Activated CD4-positive, alpha-beta T cell treated with anti-CD3 and anti-CD28 coated beads for 36 hours (primary cell): ENCODE data around the gene TTN. TPM values are rescaled to one million over a fixed set of nuclear protein-coding genes. Genes with fewer than 3 reads are reported as not detected.

Experiments
- ATAC-seq: fragments of 200-7000 bp; cut with Tn5 transposase; one replicate; pipeline ENCODE4 v1.10.0; 2021; ENCODE audit warnings: mild to moderate bottlenecking, moderate library complexity
- CTCF ChIA-PET: fragments of 350-600 bp; sonication (Branson Sonifier 250); formaldehyde crosslinking; loops from one replicate; lab custom pipeline; 2021; ENCODE audit warnings: antibody characterized with exemption; lab: Charles Lee
- POLR2A ChIA-PET: fragments of 350-600 bp; sonication (Branson Sonifier 250); formaldehyde crosslinking; loops from one replicate; lab custom pipeline; 2021; ENCODE audit warnings: antibody characterized with exemption, inconsistent platforms; lab: Charles Lee
- DNase-seq: peaks from one replicate; pipeline ENCODE4 v3.0.0-alpha.2; 2020
- H3K27ac Mint-ChIP-seq: one replicate; pipeline ENCODE4 v1.8.0; 2021; ENCODE audit warnings: mixed read lengths
- H3K27me3 Mint-ChIP-seq: one replicate; pipeline ENCODE4 v1.8.0; 2021; ENCODE audit warnings: mixed read lengths
- H3K36me3 Mint-ChIP-seq: one replicate; pipeline ENCODE4 v1.8.0; 2021; ENCODE audit warnings: low read depth, mixed read lengths
- H3K4me1 Mint-ChIP-seq: one replicate; pipeline ENCODE4 v1.8.0; 2021; ENCODE audit warnings: mixed read lengths
- H3K4me3 Mint-ChIP-seq: one replicate; pipeline ENCODE4 v1.8.0; 2021; ENCODE audit warnings: mild to moderate bottlenecking, moderate library complexity, mixed read lengths
- H3K9me3 Mint-ChIP-seq: one replicate; pipeline ENCODE4 v1.8.0; 2021; ENCODE audit warnings: low read depth, mixed read lengths
- intact Hi-C, 2 experiments: fragments of 100-400 bp; cut with DNase I in 1 of 2; cut with micrococcal nuclease in 1 of 2; formaldehyde crosslinking; loops; one replicate each; pipeline versions ENCODE4 v1.14.2 to v1.15.1; 2022 to 2024; cut with DNase I, micrococcal nuclease
- total RNA-seq, 2 experiments: library from RNA; stranded (reverse); gene quantifications; one replicate each; pipeline ENCODE4 v1.2.3, GENCODE V29; 2021

The TTN gene
- total RNA-seq, 2 experiments from 2014 or later = 1.6 to 3.1 TPM

- CTCF ChIA-PET = interaction anchor here (1.1 to 1.8 kb wide), 3 partner anchors 9 to 66 kb away, joined by 3 to 6 read pairs (median 5); no protein-coding TSS in a partner anchor
- Mint-ChIP-seq H3K27me3 (no peaks in the 10 kb centered on the region), H3K36me3 (peaks cover under 1% of the 10 kb centered on the region), H3K4me3 (no peak overlapping the region), H3K27ac (no peak overlapping the region), H3K4me1 (no peaks in the 10 kb centered on the region), H3K9me3 (no peaks in the 10 kb centered on the region)
- POLR2A ChIA-PET = interaction anchor here (0.5 kb wide), 1 partner anchor 207 kb away, joined by 3 read pairs; no protein-coding TSS in a partner anchor
- intact Hi-C loops = no loop called here
- ATAC-seq = no peak
- no peak for DNase-seq
Measured at GRCh38 chr2:178811045-178811444, 3.8 kb upstream of the TTN start.

GRCh38 chr2:178810422-178810821, 3.2 kb upstream of the TTN start:
- DNase-seq (no peak), ATAC-seq (no peak)
- H3K9me3 Mint-ChIP-seq = no peaks in the 10 kb centered on the region
- H3K4me3 Mint-ChIP-seq = no peak overlapping the region
- intact Hi-C loops = no loop called here
- H3K27ac Mint-ChIP-seq = no peak overlapping the region
- H3K27me3 Mint-ChIP-seq = no peaks in the 10 kb centered on the region
- ChIA-PET CTCF (no interaction called here), POLR2A (no interaction called here)
- no peaks in the 10 kb centered on the region for H3K4me1 Mint-ChIP-seq
- H3K36me3 Mint-ChIP-seq = no peaks in the 10 kb centered on the region

GRCh38 chr2:178806543-178806942, 680 bp downstream of the TTN start:
- Mint-ChIP-seq H3K9me3 (no peaks in the 10 kb centered on the region), H3K4me1 (no peaks in the 10 kb centered on the region), H3K4me3 (no peak overlapping the region), H3K27me3 (no peaks in the 10 kb centered on the region), H3K27ac (no peak overlapping the region), H3K36me3 (no peaks in the 10 kb centered on the region)
- ChIA-PET POLR2A (no interaction called here), CTCF (interaction anchor here (0.9 to 1.5 kb wide), 6 partner anchors 10 to 225 kb away, joined by 3 to 5 read pairs (median 3); no protein-coding TSS in a partner anchor)
- DNase-seq (no peak), ATAC-seq (no peak)
- intact Hi-C loops = no loop called here

- ChIA-PET CTCF (interaction anchor here (0.7 to 1.7 kb wide), 4 partner anchors 9 to 294 kb away, joined by 3 to 9 read pairs (median 4); no protein-coding TSS in a partner anchor), POLR2A (no interaction called here)
- ATAC-seq (no peak), DNase-seq (no peak)
- no peaks in the 10 kb centered on the region for H3K27me3 Mint-ChIP-seq
- H3K36me3 Mint-ChIP-seq = peaks cover under 1% of the 10 kb centered on the region
- intact Hi-C loops = no loop called here
- no peak overlapping the region for H3K4me3 Mint-ChIP-seq
- H3K4me1 Mint-ChIP-seq = no peaks in the 10 kb centered on the region
- H3K27ac Mint-ChIP-seq = no peak overlapping the region
- H3K9me3 Mint-ChIP-seq = no peaks in the 10 kb centered on the region
Measured at GRCh38 chr2:178805457-178805856, 1.8 kb downstream of the TTN start.

- ATAC-seq (peak; percentile 47), DNase-seq (no peak)
- Mint-ChIP-seq H3K4me3 (no peak overlapping the region), H3K27me3 (no peaks in the 10 kb centered on the region), H3K9me3 (no peaks in the 10 kb centered on the region), H3K4me1 (no peaks in the 10 kb centered on the region), H3K36me3 (peaks cover 5% of the 10 kb centered on the region), H3K27ac (no peak overlapping the region)
- intact Hi-C loops = no loop called here
- ChIA-PET POLR2A (no interaction called here), CTCF (interaction anchor here (0.7 to 1.7 kb wide), 8 partner anchors 8 to 1704 kb away, joined by 3 to 9 read pairs (median 4); no protein-coding TSS in a partner anchor)
Measured at GRCh38 chr2:178804791-178805190, 2.4 kb downstream of the TTN start.

GRCh38 chr2:178800510-178800909, 6.7 kb downstream of the TTN start:
- Mint-ChIP-seq H3K36me3 (peaks cover 6% of the 10 kb centered on the region), H3K27me3 (no peaks in the 10 kb centered on the region), H3K4me3 (no peak overlapping the region), H3K9me3 (peaks cover 2% of the 10 kb centered on the region), H3K27ac (no peak overlapping the region), H3K4me1 (no peaks in the 10 kb centered on the region)
- ATAC-seq (no peak), DNase-seq (no peak)
- ChIA-PET CTCF (interaction anchor here (0.6 to 1.6 kb wide), 4 partner anchors 16 to 353 kb away, joined by 3 to 4 read pairs (median 3); no protein-coding TSS in a partner anchor), POLR2A (no interaction called here)
- intact Hi-C loops = no loop called here

- H3K4me3 Mint-ChIP-seq = no peak overlapping the region
- ChIA-PET POLR2A (no interaction called here), CTCF (interaction anchor here (0.7 to 1.6 kb wide), 3 partner anchors 21 to 112 kb away, joined by 3 read pairs; no protein-coding TSS in a partner anchor)
- H3K9me3 Mint-ChIP-seq = peaks cover 2% of the 10 kb centered on the region
- H3K27ac Mint-ChIP-seq = no peak overlapping the region
- no peaks in the 10 kb centered on the region for H3K27me3 Mint-ChIP-seq
- ATAC-seq (no peak), DNase-seq (no peak)
- peaks cover 7% of the 10 kb centered on the region for H3K36me3 Mint-ChIP-seq
- no peaks in the 10 kb centered on the region for H3K4me1 Mint-ChIP-seq
- intact Hi-C loops = loop anchor here in 1 of 2 experiments (10.0 kb wide), 1 partner anchor 645 kb away; no protein-coding TSS in a partner anchor
Measured at GRCh38 chr2:178799305-178799704, 7.9 kb downstream of the TTN start.

- Mint-ChIP-seq H3K4me1 (no peaks in the 10 kb centered on the region), H3K36me3 (peaks cover 15% of the 10 kb centered on the region), H3K9me3 (peaks cover 2% of the 10 kb centered on the region), H3K27me3 (no peaks in the 10 kb centered on the region), H3K4me3 (no peak overlapping the region), H3K27ac (no peak overlapping the region)
- no peak for DNase-seq
- no peak for ATAC-seq
- ChIA-PET POLR2A (no interaction called here), CTCF (interaction anchor here (0.7 to 2.5 kb wide), 10 partner anchors 16 to 224 kb away, joined by 3 to 9 read pairs (median 4); no protein-coding TSS in a partner anchor)
- intact Hi-C loops = loop anchor here (1.0 to 10.0 kb wide), 6 partner anchors 118 to 955 kb away; no protein-coding TSS in a partner anchor
Measured at GRCh38 chr2:178796079-178796677, 11.0 kb downstream of the TTN start.

- DNase-seq (no peak), ATAC-seq (no peak)
- ChIA-PET POLR2A (no interaction called here), CTCF (interaction anchor here (0.6 to 2.3 kb wide), 2 partner anchors 26 to 90 kb away, joined by 4 to 5 read pairs; no protein-coding TSS in a partner anchor)
- peaks cover 2% of the 10 kb centered on the region for H3K36me3 Mint-ChIP-seq
- intact Hi-C loops = no loop called here
- no peaks in the 10 kb centered on the region for H3K27me3 Mint-ChIP-seq
- no peaks in the 10 kb centered on the region for H3K9me3 Mint-ChIP-seq
- no peak overlapping the region for H3K4me3 Mint-ChIP-seq
- H3K4me1 Mint-ChIP-seq = peaks cover 5% of the 10 kb centered on the region
- H3K27ac Mint-ChIP-seq = no peak overlapping the region
Measured at GRCh38 chr2:178787934-178788333, 19.3 kb downstream of the TTN start.

GRCh38 chr2:178787155-178787554, 20.1 kb downstream of the TTN start:
- no peak overlapping the region for H3K27ac Mint-ChIP-seq
- no peaks in the 10 kb centered on the region for H3K27me3 Mint-ChIP-seq
- ATAC-seq = no peak
- intact Hi-C loops = no loop called here
- CTCF ChIA-PET = interaction anchor here (1.0 kb wide), 1 partner anchor 342 kb away, joined by 3 read pairs; no protein-coding TSS in a partner anchor
- POLR2A ChIA-PET = no interaction called here
- no peaks in the 10 kb centered on the region for H3K36me3 Mint-ChIP-seq
- H3K4me1 Mint-ChIP-seq = peaks cover 5% of the 10 kb centered on the region
- DNase-seq = no peak
- H3K4me3 Mint-ChIP-seq = no peak overlapping the region
- no peaks in the 10 kb centered on the region for H3K9me3 Mint-ChIP-seq

- no peaks in the 10 kb centered on the region for H3K9me3 Mint-ChIP-seq
- no peak for ATAC-seq
- H3K27ac Mint-ChIP-seq = no peak overlapping the region
- peaks cover 2% of the 10 kb centered on the region for H3K36me3 Mint-ChIP-seq
- H3K4me3 Mint-ChIP-seq = no peak overlapping the region
- intact Hi-C loops = no loop called here
- ChIA-PET POLR2A (no interaction called here), CTCF (interaction anchor here (1.1 to 2.0 kb wide), 2 partner anchors 12 to 17 kb away, joined by 3 to 4 read pairs; no protein-coding TSS in a partner anchor)
- H3K27me3 Mint-ChIP-seq = no peaks in the 10 kb centered on the region
- H3K4me1 Mint-ChIP-seq = no peaks in the 10 kb centered on the region
- no peak for DNase-seq
Measured at GRCh38 chr2:178783889-178784288, 23.3 kb downstream of the TTN start.
